CD8-positive, alpha-beta memory T cell (primary cell): ENCODE data around the gene CTSA. TPM values are rescaled to one million over a fixed set of nuclear protein-coding genes. Genes with fewer than 3 reads are reported as not detected.
"Not testable (repeated sequence)": the region's sequence is repeated elsewhere in the genome, so short reads cannot be mapped to it uniquely, and the experiment has no call there.

Experiments used
- CTCF ChIA-PET: fragments of 350-600 bp; sonication (Branson Sonifier 250); formaldehyde crosslinking; loops from one replicate; lab custom pipeline; 2021; ENCODE audit warnings: antibody characterized with exemption; lab: Charles Lee
- POLR2A ChIA-PET: fragments of 350-600 bp; sonication (Branson Sonifier 250); formaldehyde crosslinking; loops from one replicate; lab custom pipeline; 2021; ENCODE audit warnings: antibody characterized with exemption; lab: Charles Lee
- DNase-seq, 5 donors: peaks; one replicate each; pipeline versions ENCODE4 v3.0.0 to v3.0.0-alpha.2; 2020 to 2022; ENCODE audit warnings: mixed read lengths in 1 of 5
- H3K27ac ChIP-seq: one replicate; pipeline ENCODE4 v1.7.0; 2013; ENCODE audit warnings: low read depth, mild to moderate bottlenecking, low read length, moderate library complexity
- H3K27me3 ChIP-seq: 2 replicates; pipeline ENCODE4 v1.7.0; 2013; ENCODE audit warnings: low read length, mild to moderate bottlenecking; ENCODE audit not compliant: insufficient read depth, poor library complexity, severe bottlenecking
- H3K36me3 ChIP-seq: 2 replicates; pipeline ENCODE4 v1.7.0; 2013; ENCODE audit warnings: mild to moderate bottlenecking, low read length, moderate library complexity; ENCODE audit not compliant: insufficient read depth
- H3K4me1 ChIP-seq: 2 replicates; pipeline ENCODE4 v1.7.0; 2013; ENCODE audit warnings: mild to moderate bottlenecking, low read length, moderate library complexity; ENCODE audit not compliant: insufficient read depth
- H3K4me3 ChIP-seq: 2 replicates; pipeline ENCODE4 v1.7.0; 2013; ENCODE audit warnings: mild to moderate bottlenecking, low read length
- H3K9me3 ChIP-seq: 2 replicates; pipeline ENCODE4 v1.7.0; 2013; ENCODE audit warnings: mild to moderate bottlenecking, low read length
- H3K27ac Mint-ChIP-seq, 8 donors: one replicate each; pipeline ENCODE4 v1.8.0; 2020 to 2021; ENCODE audit warnings: mixed read lengths in 8 of 8, mild to moderate bottlenecking in 6 of 8, inconsistent platforms in 3 of 8, moderate library complexity in 3 of 8
- H3K27me3 Mint-ChIP-seq, 2 donors: one replicate each; pipeline ENCODE4 v1.8.0; 2020 to 2021; ENCODE audit warnings: mixed read lengths in 2 of 2, mild to moderate bottlenecking in 1 of 2, moderate library complexity in 1 of 2
- H3K36me3 Mint-ChIP-seq, 3 donors: one replicate each; pipeline ENCODE4 v1.8.0; 2020 to 2021; ENCODE audit warnings: mixed read lengths in 3 of 3, inconsistent platforms in 1 of 3, mild to moderate bottlenecking in 1 of 3
- H3K4me1 Mint-ChIP-seq, 3 donors: one replicate each; pipeline ENCODE4 v1.8.0; 2020 to 2021; ENCODE audit warnings: mixed read lengths in 3 of 3, inconsistent platforms in 1 of 3, mild to moderate bottlenecking in 1 of 3
- H3K4me3 Mint-ChIP-seq, 7 donors: one replicate each; pipeline ENCODE4 v1.8.0; 2020 to 2021; ENCODE audit warnings: mixed read lengths in 7 of 7, mild to moderate bottlenecking in 6 of 7, moderate library complexity in 4 of 7, inconsistent platforms in 2 of 7
- H3K9me3 Mint-ChIP-seq, 5 donors: one replicate each; pipeline ENCODE4 v1.8.0; 2020 to 2022; ENCODE audit warnings: mixed read lengths in 5 of 5, mild to moderate bottlenecking in 3 of 5, moderate library complexity in 2 of 5, inconsistent platforms in 1 of 5
- polyA plus RNA-seq: library from polyadenylated mRNA; unstranded; fragments of 300-500 nt; fragmentation: Illumina TruSeq; gene quantifications from one replicate; pipeline ENCODE4 v1.2.3, GENCODE V29; 2021
- total RNA-seq, 2 experiments: library from RNA; stranded (reverse); gene quantifications; one replicate each; pipeline ENCODE4 v1.2.3, GENCODE V29; 2021

CTSA gene
- total and polyA plus RNA-seq, 3 experiments from 2014 or later = 81.1 to 219 (median 82.1) TPM

- H3K4me1 ChIP-seq = no peaks in the 10 kb centered on the region
- H3K9me3 ChIP-seq = no peaks in the 10 kb centered on the region
- H3K4me3 ChIP-seq = no peak overlapping the region
- no peaks in the 10 kb centered on the region for H3K27me3 ChIP-seq
- H3K36me3 ChIP-seq = peaks cover 3% of the 10 kb centered on the region
- no peak for DNase-seq
- H3K27ac Mint-ChIP-seq = no peak overlapping the region
- ChIA-PET POLR2A (interaction anchor here (1.0 kb wide), 1 partner anchor 8 kb away, joined by 4 read pairs; the partner anchor contains the start of gene ZSWIM1), CTCF (interaction anchor here (1.3 kb wide), 1 partner anchor 19 kb away, joined by 4 read pairs; the partner anchor contains the start of genes CTSA and NEURL2)
- H3K36me3 Mint-ChIP-seq = peaks cover 0 to 20% (median 3%) of the 10 kb centered on the region in 3 donors
- H3K4me3 Mint-ChIP-seq = no peak overlapping the region
- no peak overlapping the region for H3K27ac ChIP-seq
- H3K27me3 Mint-ChIP-seq = no peaks in the 10 kb centered on the region
- H3K4me1 Mint-ChIP-seq = no peaks in the 10 kb centered on the region
- H3K9me3 Mint-ChIP-seq = no peaks in the 10 kb centered on the region
Measured at GRCh38 chr20:45872626-45873025, 18.5 kb upstream of the CTSA start.

DNA sequence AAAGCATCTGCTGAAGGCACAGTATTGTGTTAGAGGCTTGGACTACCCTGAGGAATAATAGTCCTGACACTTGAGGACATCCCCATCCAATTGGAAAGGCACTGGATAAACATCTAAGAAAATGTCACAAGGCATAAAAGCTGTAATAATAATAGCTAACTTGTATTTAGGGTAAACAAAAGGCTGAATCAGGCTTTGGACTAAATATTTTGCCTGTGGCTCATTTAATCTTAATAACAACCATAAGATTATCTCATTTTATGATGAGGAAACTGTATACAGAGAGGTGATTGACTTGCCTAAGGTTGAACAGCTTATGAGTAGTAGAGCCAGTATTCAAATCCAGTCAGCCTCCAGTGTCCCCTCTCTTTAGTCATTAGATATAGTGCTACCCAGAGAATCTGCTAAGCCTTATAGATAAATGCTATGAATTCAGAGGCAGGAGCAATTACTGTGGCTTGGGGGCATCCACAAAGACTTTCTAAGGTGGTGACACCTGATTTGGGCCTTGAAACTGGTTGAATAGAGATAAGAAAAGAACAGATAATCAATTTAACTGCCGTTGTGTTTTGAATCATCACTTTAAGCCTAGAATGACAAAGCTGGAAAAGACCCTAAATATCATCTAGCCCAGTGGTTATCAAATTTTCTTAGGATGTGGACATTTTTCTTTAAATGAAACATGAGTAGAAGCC is 17.6 kb upstream of the CTSA start:
- H3K4me1 Mint-ChIP-seq = no peaks in the 10 kb centered on the region
- no peaks in the 10 kb centered on the region for H3K9me3 Mint-ChIP-seq
- H3K4me3 ChIP-seq = no peak overlapping the region
- ChIA-PET CTCF (no interaction called here), POLR2A (no interaction called here)
- H3K27ac Mint-ChIP-seq = no peak overlapping the region
- H3K27me3 Mint-ChIP-seq = no peaks in the 10 kb centered on the region
- no peaks in the 10 kb centered on the region for H3K4me1 ChIP-seq
- H3K36me3 Mint-ChIP-seq = peaks cover 0 to 22% (median 3%) of the 10 kb centered on the region in 3 donors
- H3K9me3 ChIP-seq = no peaks in the 10 kb centered on the region
- H3K27me3 ChIP-seq = no peaks in the 10 kb centered on the region
- no peak overlapping the region for H3K27ac ChIP-seq
- no peak for DNase-seq
- peaks cover 8% of the 10 kb centered on the region for H3K36me3 ChIP-seq
- no peak overlapping the region for H3K4me3 Mint-ChIP-seq

GRCh38 chr20:45874104-45874481 is 17.0 kb upstream of the CTSA start:
- not testable (repeated sequence) for H3K4me1 Mint-ChIP-seq

GRCh38 chr20:45874576-45874975 is 16.6 kb upstream of the CTSA start:
- no peaks in the 10 kb centered on the region for H3K27me3 Mint-ChIP-seq
- H3K4me3 ChIP-seq = no peak overlapping the region
- H3K4me1 ChIP-seq = no peaks in the 10 kb centered on the region
- H3K4me1 Mint-ChIP-seq = no peaks in the 10 kb centered on the region
- H3K4me3 Mint-ChIP-seq = no peak overlapping the region
- no peak overlapping the region for H3K27ac Mint-ChIP-seq
- no peaks in the 10 kb centered on the region for H3K9me3 Mint-ChIP-seq
- POLR2A ChIA-PET = no interaction called here
- peaks cover 0 to 24% (median 3%) of the 10 kb centered on the region in 3 donors for H3K36me3 Mint-ChIP-seq
- H3K27me3 ChIP-seq = no peaks in the 10 kb centered on the region
- H3K9me3 ChIP-seq = no peaks in the 10 kb centered on the region
- peaks cover 8% of the 10 kb centered on the region for H3K36me3 ChIP-seq
- no peak overlapping the region for H3K27ac ChIP-seq
- no peak for DNase-seq
- CTCF ChIA-PET = no interaction called here

More at GRCh38 chr20:45874104-45874481, 17.0 kb upstream of the CTSA start:
- H3K36me3 Mint-ChIP-seq = peaks cover 0 to 24% (median 3%) of the 10 kb centered on the region in 3 donors
- H3K4me3 Mint-ChIP-seq, H3K27me3 Mint-ChIP-seq, DNase-seq, H3K27ac ChIP-seq, H3K27ac Mint-ChIP-seq, CTCF ChIA-PET, H3K4me3 ChIP-seq, H3K9me3 Mint-ChIP-seq, H3K9me3 ChIP-seq, POLR2A ChIA-PET, H3K4me1 ChIP-seq, H3K36me3 ChIP-seq, H3K27me3 ChIP-seq: not testable (repeated sequence)

- H3K4me3 ChIP-seq = no peak overlapping the region
- Mint-ChIP-seq H3K4me1 (peaks cover 18 to 24% (median 24%) of the 10 kb centered on the region in 3 donors), H3K27me3 (no peaks in the 10 kb centered on the region), H3K36me3 (peaks cover 0 to 35% (median 0%) of the 10 kb centered on the region in 3 donors), H3K9me3 (no peaks in the 10 kb centered on the region), H3K4me3 (no peak overlapping the region), H3K27ac (no peak overlapping the region)
- ChIA-PET CTCF (interaction anchor here (0.6 kb wide), 1 partner anchor 53 kb away, joined by 3 read pairs; no protein-coding TSS in a partner anchor), POLR2A (no interaction called here)
- H3K9me3 ChIP-seq = no peaks in the 10 kb centered on the region
- H3K4me1 ChIP-seq = peaks cover 13% of the 10 kb centered on the region
- no peak for DNase-seq
- H3K27me3 ChIP-seq = no peaks in the 10 kb centered on the region
- no peak overlapping the region for H3K27ac ChIP-seq
- H3K36me3 ChIP-seq = peaks cover 8% of the 10 kb centered on the region
Measured at GRCh38 chr20:45878076-45878761, 12.9 kb upstream of the CTSA start.

DNA sequence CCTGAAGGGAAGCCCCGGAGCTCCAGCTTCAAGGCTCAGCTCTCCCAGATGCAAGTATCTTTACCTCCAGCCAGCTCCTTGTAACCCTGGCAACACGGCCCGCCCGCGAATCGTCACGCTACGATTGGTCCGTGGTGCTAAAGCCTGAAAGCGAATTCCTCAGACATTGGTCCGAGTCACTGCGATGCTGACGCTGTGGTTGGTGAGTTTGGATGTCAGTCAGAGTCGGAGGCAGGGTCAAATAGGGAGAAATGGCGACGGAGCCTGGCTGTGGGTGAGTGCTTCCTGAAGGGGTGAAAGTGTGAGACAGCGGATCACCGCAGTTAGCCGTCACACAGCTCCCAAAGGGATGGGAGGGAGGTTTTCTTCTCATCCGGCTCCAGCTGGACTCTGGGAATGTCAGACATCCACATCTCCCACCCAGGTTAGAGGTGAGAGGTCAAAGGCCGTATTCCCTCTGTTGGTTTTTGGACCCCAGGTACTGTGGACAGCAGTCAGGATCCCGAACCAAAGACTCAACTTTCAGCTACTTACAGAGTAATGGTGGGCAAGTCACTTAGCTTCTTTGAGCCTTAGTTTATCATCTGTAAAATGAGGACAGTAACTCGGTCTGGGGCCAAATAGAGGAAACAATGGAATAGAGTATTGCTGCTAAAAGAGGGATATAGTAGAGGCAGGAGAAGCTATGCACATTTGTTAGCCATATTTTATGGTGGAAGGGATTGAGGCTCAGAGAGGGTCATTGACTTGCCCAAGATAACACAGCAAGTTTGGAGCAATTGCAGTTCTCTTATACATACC is 9.9 kb upstream of the CTSA start, which contains the start of gene ZSWIM1:
Gene ZSWIM1 (plus strand): TSS at position 240 of the 801 bp plus-strand sequence. CDS start 1,366 bp downstream, outside the sequence.
- Mint-ChIP-seq H3K27me3 (no peaks in the 10 kb centered on the region), H3K9me3 (no peaks in the 10 kb centered on the region), H3K4me3 (peak within 1 kb of the TSS; percentile 79 to 91 (median 89)), H3K27ac (peak within 1 kb of the TSS; percentile 85 to 97 (median 96)), H3K4me1 (peaks cover 28 to 42% (median 41%) of the 10 kb centered on the region in 3 donors), H3K36me3 (peaks cover 0 to 47% (median 2%) of the 10 kb centered on the region in 3 donors)
- CTCF ChIA-PET = interaction anchor here (0.7 to 3.0 kb wide), 8 partner anchors 8 to 89 kb away, joined by 3 to 10 read pairs (median 4); partner anchors contain the start of genes ACOT8, CTSA, NEURL2 and ZSWIM3
- Histone ChIP-seq H3K4me3 (peak within 1 kb of the TSS; percentile 77), H3K27me3 (no peaks in the 10 kb centered on the region), H3K9me3 (no peaks in the 10 kb centered on the region), H3K36me3 (peaks cover 14% of the 10 kb centered on the region), H3K4me1 (peaks cover 19% of the 10 kb centered on the region), H3K27ac (peak within 1 kb of the TSS; percentile 74)
- POLR2A ChIA-PET = interaction anchor here (0.6 to 3.1 kb wide), 11 partner anchors 9 to 903 kb away, joined by 3 to 47 read pairs (median 5); partner anchors contain the start of genes CTSA, NEURL2, PCIF1 and SNX21
- peak; percentile 96 to 99 (median 98) for DNase-seq

- H3K27me3 ChIP-seq = no peaks in the 10 kb centered on the region
- peak overlapping the region; percentile 23 to 78 (median 54) for H3K4me3 Mint-ChIP-seq
- ChIA-PET CTCF (interaction anchor here (1.5 to 3.0 kb wide), 3 partner anchors 8 to 26 kb away, joined by 3 to 10 read pairs (median 8); partner anchors contain the start of genes ACOT8, CTSA, NEURL2 and ZSWIM3), POLR2A (interaction anchor here (2.8 to 3.1 kb wide), 2 partner anchors 8 to 52 kb away, joined by 16 to 47 read pairs; partner anchors contain the start of genes CTSA, NEURL2 and PCIF1)
- peak overlapping the region; percentile 40 to 91 (median 73) for H3K27ac Mint-ChIP-seq
- H3K9me3 ChIP-seq = no peaks in the 10 kb centered on the region
- DNase-seq = no peak
- no peak overlapping the region for H3K4me3 ChIP-seq
- peaks cover 0 to 37% (median 2%) of the 10 kb centered on the region in 3 donors for H3K36me3 Mint-ChIP-seq
- H3K4me1 ChIP-seq = peaks cover 19% of the 10 kb centered on the region
- H3K36me3 ChIP-seq = peaks cover 11% of the 10 kb centered on the region
- H3K9me3 Mint-ChIP-seq = no peaks in the 10 kb centered on the region
- peaks cover 30 to 43% (median 42%) of the 10 kb centered on the region in 3 donors for H3K4me1 Mint-ChIP-seq
- H3K27me3 Mint-ChIP-seq = no peaks in the 10 kb centered on the region
- H3K27ac ChIP-seq = no peak overlapping the region
Measured at GRCh38 chr20:45882469-45883099, 8.6 kb upstream of the CTSA start.
